Measurements from ENCODE around the gene CST6. TPM values are rescaled to one million over a fixed set of nuclear protein-coding genes. Genes with fewer than 3 reads are reported as not detected.

CST6 gene
- total and polyA plus RNA-seq, 2 of the 13 experiments (the other 11 are each of a cell fraction or from before 2014, with no cell fraction given), result not detected

GRCh38 chr11:65988791-65989592 lies 22.8 kb upstream of the CST6 start (continued):
- peak; percentile 37; the same call in 1 of the 2 replicates for TF ChIP-seq POGK (CRISPR knock-in tag; conservative IDR thresholded peaks at IDR 0.05)
- TF ChIP-seq, protein P1, sequence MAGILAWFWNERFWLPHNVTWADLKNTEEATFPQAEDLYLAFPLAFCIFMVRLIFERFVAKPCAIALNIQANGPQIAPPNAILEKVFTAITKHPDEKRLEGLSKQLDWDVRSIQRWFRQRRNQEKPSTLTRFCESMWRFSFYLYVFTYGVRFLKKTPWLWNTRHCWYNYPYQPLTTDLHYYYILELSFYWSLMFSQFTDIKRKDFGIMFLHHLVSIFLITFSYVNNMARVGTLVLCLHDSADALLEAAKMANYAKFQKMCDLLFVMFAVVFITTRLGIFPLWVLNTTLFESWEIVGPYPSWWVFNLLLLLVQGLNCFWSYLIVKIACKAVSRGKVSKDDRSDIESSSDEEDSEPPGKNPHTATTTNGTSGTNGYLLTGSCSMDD (CRISPR knock-in tag; IDR thresholded peaks at IDR 0.05), result no peak
- no peak for TF ChIP-seq NFATC3 (CRISPR knock-in tag; IDR thresholded peaks at IDR 0.05)
- TF ChIP-seq TAF15 (IDR thresholded peaks at IDR 0.05; ENCODE audit: low read depth, low read length, poor library complexity, severe bottlenecking), result no peak
- TF ChIP-seq CEBPB (IDR thresholded peaks at IDR 0.05; ENCODE audit: borderline replicate concordance, low read depth, low read length), result no peak
- TF ChIP-seq SOX5 (CRISPR knock-in tag; IDR thresholded peaks at IDR 0.05; ENCODE audit: borderline replicate concordance), result 0 out of 2 replicates have a peak, but pooled peaks have one; percentile 16
- no peak for TF ChIP-seq ZNF382 (CRISPR knock-in tag; IDR thresholded peaks at IDR 0.05; ENCODE audit: borderline replicate concordance)
- peak; percentile 44; the same call in 1 of the 2 replicates for TF ChIP-seq REPIN1 (CRISPR knock-in tag; IDR thresholded peaks at IDR 0.05; ENCODE audit: borderline replicate concordance, low read depth)
- TF ChIP-seq ZNF598 (CRISPR knock-in tag; IDR thresholded peaks at IDR 0.05; ENCODE audit: borderline replicate concordance), result no peak
- TF ChIP-seq IRF2 (CRISPR knock-in tag; IDR thresholded peaks at IDR 0.05), result peak; percentile 63; the same call in 1 of the 2 replicates
- no peak for TF ChIP-seq KLF12 (CRISPR knock-in tag; IDR thresholded peaks at IDR 0.05; ENCODE audit: borderline replicate concordance)
- peak; percentile 70 for TF ChIP-seq THAP11 (CRISPR knock-in tag; IDR thresholded peaks at IDR 0.05)
- TF ChIP-seq ZNF772 (CRISPR knock-in tag; IDR thresholded peaks at IDR 0.05), result peak; percentile 34; the same call in 1 of the 2 replicates
- TF ChIP-seq, protein P2, sequence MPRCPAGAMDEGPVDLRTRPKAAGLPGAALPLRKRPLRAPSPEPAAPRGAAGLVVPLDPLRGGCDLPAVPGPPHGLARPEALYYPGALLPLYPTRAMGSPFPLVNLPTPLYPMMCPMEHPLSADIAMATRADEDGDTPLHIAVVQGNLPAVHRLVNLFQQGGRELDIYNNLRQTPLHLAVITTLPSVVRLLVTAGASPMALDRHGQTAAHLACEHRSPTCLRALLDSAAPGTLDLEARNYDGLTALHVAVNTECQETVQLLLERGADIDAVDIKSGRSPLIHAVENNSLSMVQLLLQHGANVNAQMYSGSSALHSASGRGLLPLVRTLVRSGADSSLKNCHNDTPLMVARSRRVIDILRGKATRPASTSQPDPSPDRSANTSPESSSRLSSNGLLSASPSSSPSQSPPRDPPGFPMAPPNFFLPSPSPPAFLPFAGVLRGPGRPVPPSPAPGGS (CRISPR knock-in tag; IDR thresholded peaks at IDR 0.05), result 0 out of 2 replicates have a peak, but pooled peaks have one; percentile 26
- TF ChIP-seq ZNF547 (CRISPR knock-in tag; IDR thresholded peaks at IDR 0.05), result no peak
- no peak for TF ChIP-seq ZNF720 (CRISPR knock-in tag; IDR thresholded peaks at IDR 0.05)
- TF ChIP-seq, protein P3, sequence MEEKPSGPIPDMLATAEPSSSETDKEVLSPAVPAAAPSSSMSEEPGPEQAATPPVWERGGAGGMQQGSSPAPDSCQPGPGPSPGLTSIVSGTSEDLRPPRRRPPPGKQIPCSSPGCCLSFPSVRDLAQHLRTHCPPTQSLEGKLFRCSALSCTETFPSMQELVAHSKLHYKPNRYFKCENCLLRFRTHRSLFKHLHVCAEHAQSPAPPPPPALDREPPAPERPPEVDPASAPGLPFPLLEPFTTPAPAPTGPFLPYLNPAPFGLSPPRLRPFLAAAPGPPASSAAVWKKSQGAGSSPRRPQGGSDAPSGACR (CRISPR knock-in tag; IDR thresholded peaks at IDR 0.05), result no peak
- peak; percentile 72; the same call in 1 of the 2 replicates for TF ChIP-seq SMAD3 (CRISPR knock-in tag; IDR thresholded peaks at IDR 0.05)
- TF ChIP-seq KMT2A (CRISPR knock-in tag; IDR thresholded peaks at IDR 0.05), result no peak
- no peak for TF ChIP-seq MAZ (IDR thresholded peaks at IDR 0.05; ENCODE audit: borderline replicate concordance, low read depth, low read length)
- peak; percentile 63; the same call in 1 of the 2 replicates for TF ChIP-seq MAZ (CRISPR knock-in tag; IDR thresholded peaks at IDR 0.05; ENCODE audit: low read depth)
- no peak for TF ChIP-seq KDM4B (CRISPR knock-in tag; IDR thresholded peaks at IDR 0.05)
- no peak for TF ChIP-seq MTF2 (CRISPR knock-in tag; IDR thresholded peaks at IDR 0.05; ENCODE audit: borderline replicate concordance)
- no peak for TF ChIP-seq HMGA1 (CRISPR knock-in tag; conservative IDR thresholded peaks at IDR 0.05)
- no peak for TF ChIP-seq ZC3H13 (CRISPR knock-in tag; IDR thresholded peaks at IDR 0.05)
- TF ChIP-seq ARNT (IDR thresholded peaks at IDR 0.05), result no peak
- peak in 1 of 2 experiments; percentile 69; a peak in 1 of 4 replicates for TF ChIP-seq KLF16 (CRISPR knock-in tag; IDR thresholded peaks at IDR 0.05)

All from HepG2 (cell line).